Stimulated activated CD8-positive, alpha-beta memory T cell treated with anti-CD3 and anti-CD28 coated beads, Interleukin-15, amount 100 ng/mL, for 1 hour (primary cell): Measurements from ENCODE around the gene LGR6.
"Not testable (repeated sequence)": the region's sequence is repeated elsewhere in the genome, so short reads cannot be mapped to it uniquely, and the experiment has no call there.

Experiments used
- DNase-seq: peaks from one replicate; pipeline ENCODE4 v3.0.0-alpha.2; 2020; ENCODE audit warnings: low read depth

LGR6 gene

DNA sequence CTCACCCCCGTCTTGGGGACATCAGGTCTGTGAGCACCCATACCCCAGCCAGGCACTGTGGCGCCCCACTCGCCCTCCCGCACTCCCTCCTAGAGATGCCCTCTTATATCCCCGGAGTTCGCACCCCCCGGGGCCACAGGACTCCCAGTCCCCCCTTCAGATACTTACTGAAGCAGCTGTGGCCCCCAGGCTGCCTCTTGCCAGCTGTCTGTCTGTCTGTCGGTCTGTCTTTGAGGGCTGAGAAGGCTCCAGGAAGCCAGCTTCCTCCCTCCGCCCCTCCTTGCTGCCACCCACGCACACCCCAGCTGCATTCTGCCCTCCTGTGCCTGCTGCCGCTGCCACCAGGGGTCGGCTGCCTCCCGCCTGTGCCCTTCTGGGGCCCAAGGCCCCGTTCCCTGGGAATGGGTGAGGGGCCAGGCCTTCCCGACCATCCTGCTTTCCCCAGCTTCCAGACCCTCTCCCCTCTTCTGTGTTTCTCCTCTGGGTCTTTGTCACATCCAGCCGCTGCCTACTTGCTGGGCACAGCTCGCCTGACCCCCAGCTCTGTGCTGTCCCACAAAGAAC lies 33.1 kb upstream of the LGR6 start, which contains the start of gene PTPN7:
Gene PTPN7, minus strand, starts transcription at position 226 of the 564 bp plus-strand sequence. CDS start 1,200 bp downstream, outside the sequence.
- peak; percentile 78 for DNase-seq

DNA sequence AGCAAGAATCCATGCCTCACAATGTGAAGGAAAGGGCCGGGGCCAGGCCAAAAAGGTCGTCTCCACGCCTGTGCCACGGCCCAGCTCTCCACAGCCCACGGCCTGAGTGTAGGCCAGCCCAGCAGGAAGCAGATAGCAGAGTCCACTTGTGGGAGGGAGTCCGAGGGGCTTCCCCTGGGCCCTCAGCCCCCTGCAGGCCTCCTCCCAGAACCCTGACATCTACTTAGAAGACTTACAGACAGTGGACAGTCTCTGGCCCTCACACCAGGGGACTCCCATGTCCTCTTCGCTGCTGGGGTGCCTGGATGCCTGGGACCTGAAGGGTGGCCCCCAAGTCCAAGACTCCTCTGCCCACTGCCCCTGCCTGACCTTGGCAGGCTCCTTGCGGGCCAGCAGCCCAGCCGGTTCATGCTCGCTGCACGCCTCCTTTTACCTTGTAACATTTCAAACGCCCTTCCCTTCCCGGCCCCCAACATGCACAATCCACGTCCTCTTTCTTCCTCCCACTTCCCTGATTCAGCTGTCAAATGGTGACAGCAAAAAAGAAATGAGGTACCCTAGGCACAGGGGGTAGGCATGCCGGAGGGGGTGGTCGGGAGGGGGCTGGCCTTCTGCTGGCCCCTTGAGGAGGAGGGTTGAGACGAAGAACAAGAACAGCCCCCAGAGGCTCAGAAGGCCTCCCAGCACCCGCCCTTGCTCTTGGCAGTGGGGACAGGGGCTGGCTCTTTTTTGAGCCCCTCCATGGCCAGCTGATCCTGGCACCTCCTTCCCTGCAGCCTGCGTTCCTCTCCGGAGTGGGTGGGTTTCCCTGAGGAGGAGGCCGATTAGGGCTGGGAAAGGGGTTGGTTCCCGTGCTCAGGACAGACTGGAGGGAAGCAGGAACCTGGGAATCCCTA lies 32.2 kb upstream of the LGR6 start:
- no peak for DNase-seq

DNA sequence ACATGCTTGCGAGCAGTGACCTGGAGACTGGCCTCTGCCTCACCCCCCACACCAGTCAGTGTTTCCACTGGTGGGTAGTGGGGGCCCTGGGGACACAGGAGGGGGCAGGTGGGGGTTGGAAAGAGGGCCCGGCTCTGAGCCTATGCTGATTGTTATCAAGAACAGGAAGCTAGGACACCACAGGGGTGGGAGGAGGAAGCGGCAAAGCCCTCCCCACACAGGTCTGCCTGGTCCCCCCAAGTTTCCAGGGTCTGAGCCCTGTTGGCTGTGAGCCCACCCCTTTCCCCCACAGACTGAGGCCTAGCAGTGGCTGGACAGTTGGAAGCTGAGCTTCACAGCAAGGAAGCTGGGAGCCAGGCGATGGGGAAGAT lies 31.6 kb upstream of the LGR6 start:
- DNase-seq: no peak

DNA sequence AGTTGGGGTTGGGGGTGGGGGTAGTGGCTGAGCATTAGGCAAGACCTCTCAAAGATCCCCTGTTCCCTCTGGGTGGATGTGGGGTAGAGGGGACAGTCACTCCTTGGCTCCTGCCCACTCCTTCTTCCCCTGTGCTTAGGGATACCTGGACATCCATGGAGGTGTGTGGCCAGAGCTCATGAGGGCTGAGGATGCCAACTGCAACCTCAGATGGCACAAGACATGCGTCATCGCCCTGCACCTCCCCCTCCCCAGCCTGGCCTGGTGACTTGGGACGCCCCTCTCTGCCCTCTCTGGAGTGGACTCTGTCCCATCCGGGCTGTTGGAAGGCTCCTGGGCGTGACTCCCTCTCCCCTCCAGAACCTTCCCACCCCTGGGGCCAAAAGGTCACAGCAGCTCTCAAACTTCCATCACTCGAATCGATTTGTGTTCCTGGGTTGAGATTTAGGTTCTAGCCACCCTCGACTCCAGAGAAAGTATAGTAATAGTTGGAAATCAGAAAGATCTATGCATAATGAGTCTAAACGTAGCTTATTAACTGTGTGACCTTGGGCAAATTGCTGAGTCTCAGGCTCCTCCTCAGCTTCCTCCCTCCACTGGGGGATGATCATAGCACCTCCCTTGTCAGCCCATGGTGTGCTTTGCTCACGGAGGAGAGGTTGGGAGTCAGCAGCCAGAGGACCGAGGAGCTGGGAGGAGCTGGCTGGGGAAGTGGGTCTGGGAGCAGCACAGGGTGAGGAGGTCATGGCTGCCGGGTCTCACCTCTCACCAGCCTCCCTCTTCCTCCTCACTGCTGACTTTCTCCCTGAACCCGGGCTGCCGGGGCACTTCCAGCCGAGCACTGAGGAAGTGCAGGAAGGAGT lies 30.9 kb upstream of the LGR6 start:
- DNase-seq: no peak

- DNase-seq: no peak
Observed at GRCh38 chr1:202163281-202164270, 30.0 kb upstream of the LGR6 start.

GRCh38 chr1:202164271-202165037 lies 29.1 kb upstream of the LGR6 start:
- no peak for DNase-seq

DNA sequence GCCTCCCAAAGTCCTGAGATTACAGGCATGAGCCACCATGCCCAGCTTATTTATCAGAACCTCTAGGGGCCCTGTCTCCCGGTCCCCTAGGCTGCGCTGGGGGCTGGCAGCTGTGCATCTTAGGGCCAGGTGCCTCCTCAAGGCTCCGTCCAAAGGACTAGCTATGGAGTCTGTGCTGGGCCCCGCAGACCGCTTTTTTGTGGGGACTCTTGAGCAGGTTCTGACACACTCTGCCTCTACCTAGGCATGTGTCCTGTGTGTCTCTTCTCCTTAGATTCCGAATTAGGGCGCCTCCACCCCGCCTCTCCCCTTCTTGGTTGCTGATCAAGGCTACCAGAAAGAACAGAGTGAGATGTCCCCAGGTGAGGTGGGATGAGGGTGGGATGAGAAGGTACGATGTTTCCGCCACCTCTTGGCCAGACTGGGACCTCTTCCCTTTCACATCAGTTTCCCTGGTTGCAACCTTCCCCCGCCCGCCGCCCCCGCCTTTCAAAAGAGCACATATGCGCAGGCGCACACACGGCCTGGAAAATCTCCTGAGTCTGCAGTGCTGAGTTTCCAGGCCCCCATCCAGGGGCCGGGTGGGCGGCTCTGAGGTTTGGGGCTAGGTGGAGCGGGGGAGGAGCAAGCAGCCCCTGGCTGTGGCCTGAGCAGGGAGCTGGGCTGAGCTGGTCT lies 28.2 kb upstream of the LGR6 start:
- DNase-seq: no peak

DNA sequence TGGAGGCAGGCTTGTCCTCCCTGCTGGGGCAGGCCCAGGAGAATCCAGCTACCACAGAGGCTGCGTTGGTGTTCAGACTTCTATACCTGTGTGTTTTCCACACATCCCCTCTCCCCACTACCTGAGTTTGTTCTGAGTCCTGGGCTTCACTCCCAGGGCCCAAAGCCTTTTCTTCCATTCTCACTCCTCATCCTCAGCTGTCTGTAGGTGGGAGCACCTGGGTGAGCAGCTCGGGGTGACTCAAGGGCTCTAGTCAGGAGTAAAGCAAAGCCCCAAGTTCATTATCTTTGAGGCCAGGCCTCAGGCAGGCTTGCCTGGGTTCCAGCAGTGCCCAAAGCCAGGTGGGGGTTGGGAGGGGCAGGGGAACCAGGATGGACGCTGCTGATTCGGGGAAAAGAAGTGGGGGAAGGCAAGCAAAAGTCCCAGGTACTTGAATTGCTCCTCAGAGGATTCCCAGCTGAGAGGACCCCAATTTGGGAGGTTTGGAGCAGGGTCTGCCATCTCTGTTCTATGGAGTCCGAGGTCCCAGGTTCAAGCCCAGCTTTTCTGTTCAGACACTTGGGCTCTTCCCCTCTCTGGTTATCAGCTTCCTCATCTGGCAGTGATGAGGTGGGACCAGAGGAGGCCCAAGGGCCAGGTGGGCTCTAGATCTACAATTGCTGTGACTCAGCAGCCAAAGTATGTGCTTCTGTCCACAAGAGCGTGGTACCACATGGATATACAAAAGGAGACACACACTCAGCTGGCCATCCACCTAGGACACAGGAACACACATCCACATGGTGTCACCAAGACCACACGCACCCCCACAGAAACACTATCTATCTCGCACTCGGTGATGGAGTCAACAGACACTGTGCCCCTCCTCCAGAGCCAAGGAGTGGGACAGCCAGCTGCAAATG lies 27.4 kb upstream of the LGR6 start:
- DNase-seq: no peak

DNA sequence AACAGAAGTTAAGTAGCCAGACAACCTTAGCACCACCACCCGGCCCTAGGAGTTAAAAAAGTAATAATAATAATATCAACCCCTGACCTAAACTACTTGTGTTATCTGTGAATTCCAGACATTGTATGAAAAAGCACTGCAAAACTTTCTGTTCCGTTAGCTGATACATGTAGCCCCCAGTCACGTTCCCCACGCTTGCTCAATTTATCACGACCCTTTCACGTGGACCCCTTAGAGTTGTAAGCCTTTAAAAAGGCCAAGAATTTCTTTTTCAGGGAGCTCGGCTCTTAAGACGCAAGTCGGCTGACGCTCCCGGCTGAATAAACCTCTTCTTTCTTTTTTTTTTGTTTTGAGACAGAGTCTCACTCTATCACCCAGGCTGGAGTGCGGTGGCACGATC lies 26.5 kb upstream of the LGR6 start:
- DNase-seq: not testable (repeated sequence)

DNA sequence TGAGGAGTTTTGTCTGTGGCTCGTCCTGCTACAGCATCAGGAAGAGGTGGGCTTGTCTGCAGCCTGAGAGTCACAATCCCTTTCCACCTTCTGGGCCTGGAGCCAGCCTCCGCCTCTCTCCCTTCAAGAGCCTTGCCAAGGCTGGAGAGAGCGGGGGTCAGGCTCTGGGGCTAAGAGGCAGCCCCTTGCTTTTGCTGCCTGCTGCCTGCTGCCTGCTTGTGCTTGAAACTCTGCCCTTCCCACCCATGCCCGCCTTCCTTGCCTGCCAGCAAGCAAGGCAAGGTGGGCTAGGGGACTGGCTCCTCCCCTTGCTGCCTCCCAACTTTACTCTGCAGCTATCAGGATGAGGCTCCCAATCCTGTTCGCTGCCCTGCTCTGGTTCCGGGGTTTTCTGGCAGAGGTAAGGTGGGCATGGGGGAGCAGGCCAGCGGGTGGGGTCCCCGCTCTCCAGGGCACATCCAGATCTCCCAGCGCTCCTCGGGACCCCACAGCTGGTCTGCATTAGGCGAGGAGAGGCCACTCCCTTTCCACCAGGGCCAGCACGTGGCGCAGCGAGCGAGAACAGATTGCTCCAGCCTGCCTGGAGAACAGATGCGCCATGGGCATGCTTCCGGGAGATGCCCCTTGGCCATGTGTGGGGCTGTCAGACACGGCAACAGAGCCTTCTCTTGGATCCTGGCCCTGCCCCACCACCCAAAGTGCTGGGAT lies 25.7 kb upstream of the LGR6 start:
- DNase-seq: no peak

DNA sequence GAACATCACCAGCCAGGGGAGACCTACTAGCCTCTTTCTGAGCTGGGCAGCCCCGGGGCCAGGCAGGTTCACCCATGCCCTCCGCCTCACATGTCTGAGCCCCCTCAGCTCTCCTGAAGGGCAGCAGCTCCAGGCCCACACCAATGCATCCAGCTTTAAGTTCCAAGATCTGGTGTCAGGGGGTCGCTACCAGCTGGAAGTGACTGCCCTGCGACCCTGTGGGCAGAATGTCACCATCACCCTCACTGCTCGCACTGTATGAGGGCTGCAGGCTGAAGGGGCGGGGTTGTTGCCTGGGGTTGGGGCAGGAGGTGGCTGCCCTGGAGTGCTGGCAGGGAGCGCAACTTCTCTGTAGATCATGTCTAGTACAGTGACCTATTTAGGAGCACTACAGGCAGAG lies 24.7 kb upstream of the LGR6 start:
- DNase-seq: no peak

GRCh38 chr1:202170726-202171125 lies 22.9 kb upstream of the LGR6 start:
- no peak for DNase-seq

GRCh38 chr1:202171292-202172014 lies 22.1 kb upstream of the LGR6 start:
- no peak for DNase-seq

- DNase-seq: no peak
Observed at GRCh38 chr1:202172015-202172355, 21.6 kb upstream of the LGR6 start.

DNA sequence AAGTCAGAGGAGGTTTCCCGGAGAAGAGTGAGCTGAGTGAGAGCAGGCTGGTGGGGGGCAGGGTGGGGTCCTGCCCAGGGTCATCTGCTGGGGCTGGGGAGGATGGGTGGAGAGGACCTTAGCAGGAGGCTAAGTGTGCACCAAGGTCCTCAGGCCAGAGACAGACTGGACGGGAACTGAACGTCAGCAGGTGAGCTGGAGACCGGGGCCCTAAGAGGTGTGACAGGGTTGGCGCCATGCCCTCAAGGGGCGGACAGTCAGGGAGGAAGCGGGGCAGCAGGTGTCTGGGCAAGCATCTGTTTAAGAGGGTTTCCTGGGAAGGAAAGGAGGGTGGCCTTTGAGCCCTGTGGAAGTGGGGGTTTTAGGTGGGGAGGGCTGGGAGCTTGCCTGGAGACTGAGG lies 19.6 kb upstream of the LGR6 start:
- no peak for DNase-seq

DNA sequence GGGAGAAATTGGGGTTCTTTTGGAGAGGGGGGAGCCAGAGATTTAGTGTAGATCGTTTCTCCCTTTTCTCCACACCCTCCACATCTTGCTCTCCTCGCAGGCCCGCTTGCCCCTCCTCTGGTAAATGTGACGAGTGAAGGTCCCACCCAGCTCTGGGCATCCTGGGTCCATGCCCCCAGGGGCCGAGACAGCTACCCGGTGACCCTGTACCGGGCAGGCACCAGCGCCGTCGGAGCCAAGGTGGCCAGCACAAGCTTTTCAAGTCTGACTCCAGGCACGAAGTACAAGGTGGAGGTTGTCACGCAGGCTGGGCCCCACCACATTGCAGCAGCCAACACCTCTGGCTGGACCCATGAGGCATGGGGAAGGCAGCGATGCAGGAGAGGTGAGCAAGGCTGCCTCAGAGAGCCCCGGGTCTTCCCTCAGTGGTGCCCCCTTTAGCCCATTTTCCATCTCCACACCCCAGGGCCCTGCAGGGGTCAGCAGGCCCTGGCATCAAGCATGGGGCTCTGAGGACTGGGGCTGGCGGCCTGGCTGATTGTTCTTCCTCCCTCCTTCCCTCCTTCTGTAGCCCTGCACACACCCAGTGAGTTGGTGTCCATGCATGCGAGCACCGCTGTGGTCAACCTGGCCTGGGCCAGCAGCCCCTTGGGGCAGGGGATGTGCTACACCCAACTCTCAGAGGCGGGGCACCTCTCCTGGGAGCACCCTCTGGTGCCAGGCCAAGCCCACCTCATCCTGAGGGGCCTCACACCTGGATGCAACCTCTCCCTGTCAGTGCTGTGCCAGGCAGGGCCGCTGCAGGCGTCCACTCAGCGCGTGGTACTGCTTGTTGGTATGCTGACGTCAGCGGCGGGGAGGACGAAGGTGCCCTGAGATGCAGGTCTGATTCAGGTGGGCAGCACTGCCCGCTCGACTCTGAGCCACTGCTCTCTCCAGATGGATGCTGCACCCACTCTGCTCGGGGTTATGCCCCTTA lies 16.4 kb upstream of the LGR6 start:
- no peak for DNase-seq
